GM12801 (cell line): ENCODE data around the gene GLRX.

ENCODE experiments used
- CTCF ChIP-seq: IDR thresholded peaks from one replicate; pipeline ENCODE4 v1.5.1; 2011; ENCODE audit warnings: control low read depth; ENCODE audit not compliant: insufficient read length; ENCODE audit errors: extremely low read depth

GLRX gene

GRCh38 chr5:95857185-95857945 lies 34.8 kb upstream of the GLRX start:
- TF ChIP-seq CTCF: no peak

GRCh38 chr5:95856501-95856981 lies 34.0 kb upstream of the GLRX start:
- TF ChIP-seq CTCF: no peak

GRCh38 chr5:95853490-95853889 lies 31.0 kb upstream of the GLRX start:
- no peak for TF ChIP-seq CTCF

- no peak for TF ChIP-seq CTCF
Observed at GRCh38 chr5:95852567-95852966, 30.0 kb upstream of the GLRX start.

- TF ChIP-seq CTCF: no peak
Observed at GRCh38 chr5:95850391-95850894, 27.9 kb upstream of the GLRX start.

GRCh38 chr5:95848701-95849100 lies 26.2 kb upstream of the GLRX start:
- no peak for TF ChIP-seq CTCF

- TF ChIP-seq CTCF: no peak
Observed at GRCh38 chr5:95847261-95847592, 24.7 kb upstream of the GLRX start.
